ENCODE data around the gene IRAK2. TPM values are rescaled to one million over a fixed set of nuclear protein-coding genes. Genes with fewer than 3 reads are reported as not detected.

Gene IRAK2
- total RNA-seq, 1 donor from 2014 or later, result 2.7 TPM

DNA sequence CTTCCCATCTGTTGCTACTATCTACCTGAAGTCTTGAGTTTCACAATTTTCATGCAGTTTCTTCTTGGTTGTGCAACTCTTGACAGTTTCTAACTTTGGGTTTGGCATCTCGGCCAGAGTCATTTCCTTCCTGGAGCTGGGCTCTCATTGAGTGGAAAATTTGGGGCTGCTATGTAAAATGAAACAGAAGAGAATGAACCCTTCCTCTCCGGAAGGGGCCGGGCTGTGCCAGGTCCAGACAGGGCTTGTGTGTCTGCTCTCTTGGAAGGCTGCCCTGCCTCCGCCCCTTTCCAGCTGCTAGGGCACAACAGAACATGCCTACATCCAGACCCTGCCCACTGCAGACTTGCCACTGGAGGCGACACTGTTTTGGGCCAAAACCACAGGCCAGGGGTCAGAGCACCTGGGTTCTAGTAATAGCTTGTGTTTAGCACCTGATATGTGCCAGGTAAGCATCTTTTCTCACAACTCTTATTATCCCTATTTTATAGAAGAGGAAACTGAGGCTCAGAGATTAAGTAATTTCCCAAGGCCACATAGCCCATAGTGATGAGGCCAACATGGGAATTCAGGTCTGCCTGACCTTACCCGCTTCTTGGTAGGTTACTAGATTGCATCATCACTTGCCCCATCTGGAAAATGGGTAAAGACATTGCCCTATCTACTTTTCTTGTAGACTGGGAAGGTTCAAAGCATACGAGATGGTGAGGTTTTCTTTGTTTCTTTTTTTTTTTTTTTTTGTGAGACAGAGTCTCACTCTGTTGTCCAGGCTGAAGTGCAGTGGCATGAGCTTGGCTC is 25.0 kb downstream of the IRAK2 start:
- DNase-seq (ENCODE audit: low spot score), result peak; percentile 81

DNA sequence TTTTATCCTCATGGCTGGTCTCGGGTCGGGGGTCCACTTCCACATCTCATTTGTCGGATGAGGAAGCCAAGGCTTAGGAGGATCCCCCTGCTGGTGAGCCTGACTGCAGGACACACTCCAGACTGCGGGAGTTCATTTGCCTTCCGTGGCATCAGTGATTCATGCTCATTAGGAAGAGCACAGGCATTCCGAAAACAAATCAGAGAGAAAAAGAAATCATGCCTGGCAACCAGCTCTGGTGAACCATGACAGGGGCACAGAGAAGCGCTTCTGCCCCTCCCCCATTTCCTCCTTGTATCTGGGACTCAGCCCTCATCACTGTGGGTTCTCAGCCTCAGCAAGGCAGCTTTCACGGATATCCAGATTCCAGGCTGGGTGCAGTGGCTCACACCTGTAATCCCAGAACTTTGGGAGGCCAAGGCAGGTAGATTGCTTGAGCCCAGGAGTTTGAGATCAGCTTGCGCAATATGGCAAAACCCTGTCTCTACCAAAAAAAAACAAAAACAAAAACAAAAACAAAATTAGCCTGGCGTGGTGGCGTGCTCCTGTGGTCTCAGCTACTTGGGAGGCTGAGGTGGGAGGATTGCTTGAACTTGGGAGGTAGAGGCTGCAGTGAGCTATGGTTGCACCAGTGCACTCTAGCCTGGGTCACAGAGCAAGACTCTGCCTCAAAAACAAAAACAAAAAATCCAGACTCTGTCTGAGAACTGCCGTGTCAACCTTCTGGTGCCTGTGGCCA is 28.4 kb downstream of the IRAK2 start:
- DNase-seq (ENCODE audit: low spot score), result peak; percentile 35

DNA sequence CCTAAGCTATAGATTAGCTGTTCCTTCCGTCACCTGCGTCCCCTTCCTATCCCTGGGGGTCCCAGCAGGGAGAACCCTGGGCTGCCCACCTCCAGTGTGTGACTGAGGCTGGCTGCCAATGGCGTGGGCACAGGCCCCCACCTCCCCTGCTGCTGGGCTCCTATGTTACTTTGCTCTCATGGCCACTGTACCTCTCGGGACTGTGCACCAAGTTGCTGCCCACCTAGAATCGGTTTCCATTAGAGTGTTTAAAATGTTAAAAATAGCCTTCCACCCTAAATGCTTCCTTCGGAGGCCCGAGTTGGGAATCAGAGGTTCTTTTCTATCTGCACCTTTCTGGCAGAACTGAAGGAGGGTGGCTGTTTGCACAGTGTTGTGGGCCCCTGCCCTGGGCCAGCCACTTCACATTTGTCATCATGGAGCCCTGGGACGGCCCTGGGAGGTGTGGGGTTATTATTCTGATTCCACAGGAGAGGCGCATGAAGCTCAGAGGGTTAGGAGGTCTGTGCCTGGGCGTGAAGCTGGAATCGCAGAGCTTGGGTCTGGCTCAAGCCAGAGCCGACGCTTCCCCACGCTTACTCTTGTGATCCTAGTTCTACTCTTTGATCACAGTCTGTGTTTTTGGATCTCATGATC is 29.1 kb downstream of the IRAK2 start:
- DNase-seq (ENCODE audit: low spot score), result no peak

DNA sequence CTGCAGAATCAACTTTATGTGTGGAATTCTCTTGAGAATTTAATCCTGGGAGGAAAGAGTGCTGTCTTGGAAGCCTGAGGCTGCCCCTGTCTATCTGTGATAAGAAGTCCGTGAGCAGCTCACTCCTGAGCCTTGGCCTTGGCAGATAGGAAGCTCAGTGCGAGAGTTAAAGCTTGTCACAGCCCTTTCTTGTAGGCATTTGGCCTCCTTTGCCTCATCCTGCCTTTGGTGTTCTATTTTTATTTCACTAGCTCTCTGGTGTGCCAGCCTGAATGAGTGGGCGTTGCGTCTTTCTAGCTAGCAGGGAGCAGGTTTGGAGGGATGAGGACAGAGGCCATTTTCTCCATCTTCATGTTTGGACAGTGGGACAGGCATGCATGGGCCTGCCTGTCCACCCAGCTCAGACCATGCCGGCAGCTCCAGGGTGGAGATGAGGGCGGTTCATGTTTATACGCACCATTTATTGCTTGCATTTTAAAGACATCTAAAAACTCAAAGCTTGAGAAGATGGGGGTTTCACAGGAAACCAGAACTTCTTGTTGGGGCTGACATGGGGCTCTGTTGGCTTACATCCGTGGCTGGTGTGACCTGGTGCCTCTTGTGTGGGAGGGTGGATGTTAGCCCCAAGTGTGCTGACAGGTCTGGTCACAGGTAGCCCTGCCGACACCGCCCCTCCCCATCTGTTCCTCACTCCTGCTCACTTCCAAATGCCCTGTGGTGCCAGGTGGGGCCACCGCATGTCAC is 29.8 kb downstream of the IRAK2 start:
- no peak for DNase-seq (ENCODE audit: low spot score)

DNA sequence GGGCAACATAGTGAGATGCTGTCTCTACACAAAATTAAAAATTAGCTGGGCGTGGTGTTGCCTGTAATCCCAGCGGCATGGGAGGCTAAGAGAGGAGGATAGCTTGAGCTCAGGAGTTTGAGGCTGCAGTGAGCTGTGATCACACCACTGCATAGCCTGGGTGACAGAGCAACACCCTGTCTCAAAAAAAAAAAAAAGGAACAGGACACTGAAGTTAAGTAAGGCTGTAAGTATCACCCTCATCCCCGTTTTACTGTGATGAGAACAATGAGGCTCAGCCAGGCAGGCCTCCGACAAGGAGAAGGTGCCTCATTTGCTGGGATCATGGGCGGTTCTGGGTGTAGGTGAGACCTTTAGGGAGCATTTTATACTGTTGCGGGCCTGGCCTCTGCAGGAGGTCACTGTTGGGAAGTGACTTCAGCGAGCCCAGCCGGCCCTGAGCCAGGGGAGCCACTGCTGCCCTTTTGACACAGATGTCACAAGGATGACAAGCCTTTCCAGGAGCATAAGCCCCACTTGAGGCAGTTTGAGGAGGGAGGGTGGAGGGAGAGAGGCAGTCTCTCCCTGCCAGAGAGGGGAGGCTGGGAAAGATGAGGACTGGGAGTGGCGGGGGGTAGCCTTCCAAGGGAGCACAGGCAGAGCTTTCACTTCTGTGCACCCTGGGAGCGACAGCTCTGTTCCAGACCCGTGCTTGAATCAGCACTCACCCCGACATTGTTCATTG is 30.8 kb downstream of the IRAK2 start:
- DNase-seq (ENCODE audit: low spot score), result no peak

DNA sequence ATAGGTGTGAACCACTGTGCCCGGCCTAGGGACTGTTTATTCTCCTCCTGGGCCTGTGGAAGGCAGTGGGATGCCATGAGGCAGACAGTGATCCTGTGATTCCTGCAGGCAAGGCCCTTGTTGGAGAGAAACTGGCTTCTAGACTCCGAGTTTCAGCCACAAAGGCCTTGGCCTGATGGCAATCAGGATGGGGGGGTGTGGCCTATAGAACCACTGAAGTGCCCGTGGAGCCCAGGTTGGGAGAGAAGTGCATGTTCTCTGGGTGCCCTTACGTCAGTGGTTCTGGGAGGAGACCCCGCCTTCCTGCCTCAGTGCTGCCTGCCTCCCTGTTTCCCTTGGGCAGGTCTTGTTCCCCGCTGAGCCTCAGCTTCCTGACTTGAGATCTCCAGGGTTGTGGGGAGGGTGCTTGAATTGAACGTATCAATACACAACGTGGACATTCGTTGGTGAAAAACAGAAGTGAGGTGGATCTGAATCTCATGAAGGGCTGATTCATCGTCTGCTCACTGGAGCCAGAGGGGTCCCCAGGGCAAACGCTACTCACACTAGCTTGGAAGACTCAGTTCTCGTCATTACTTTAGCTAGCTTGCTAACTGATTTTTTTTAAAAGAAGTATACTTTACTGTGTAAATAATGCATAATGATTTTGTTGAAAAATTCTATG is 31.8 kb downstream of the IRAK2 start:
- no peak for DNase-seq (ENCODE audit: low spot score)

DNA sequence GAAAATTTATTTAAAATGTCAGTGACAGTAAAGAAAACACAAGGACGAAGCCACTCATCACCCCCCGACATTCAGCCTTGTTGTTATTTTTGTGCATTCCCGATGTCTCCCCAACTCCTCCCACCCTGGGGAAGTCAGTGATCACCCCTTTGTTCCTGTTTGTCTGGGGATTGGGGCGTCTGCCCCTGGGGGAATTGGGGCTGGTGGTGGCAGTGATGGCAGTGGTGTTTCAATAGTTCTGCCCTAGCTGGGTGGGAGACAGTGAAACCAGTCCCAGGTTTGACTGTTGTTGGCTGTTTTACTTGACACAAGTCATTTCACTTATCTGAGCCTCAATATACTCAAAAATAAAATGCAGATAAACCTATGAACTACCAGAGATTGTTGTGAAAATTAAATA is 33.5 kb downstream of the IRAK2 start:
- no peak for DNase-seq (ENCODE audit: low spot score)

DNA sequence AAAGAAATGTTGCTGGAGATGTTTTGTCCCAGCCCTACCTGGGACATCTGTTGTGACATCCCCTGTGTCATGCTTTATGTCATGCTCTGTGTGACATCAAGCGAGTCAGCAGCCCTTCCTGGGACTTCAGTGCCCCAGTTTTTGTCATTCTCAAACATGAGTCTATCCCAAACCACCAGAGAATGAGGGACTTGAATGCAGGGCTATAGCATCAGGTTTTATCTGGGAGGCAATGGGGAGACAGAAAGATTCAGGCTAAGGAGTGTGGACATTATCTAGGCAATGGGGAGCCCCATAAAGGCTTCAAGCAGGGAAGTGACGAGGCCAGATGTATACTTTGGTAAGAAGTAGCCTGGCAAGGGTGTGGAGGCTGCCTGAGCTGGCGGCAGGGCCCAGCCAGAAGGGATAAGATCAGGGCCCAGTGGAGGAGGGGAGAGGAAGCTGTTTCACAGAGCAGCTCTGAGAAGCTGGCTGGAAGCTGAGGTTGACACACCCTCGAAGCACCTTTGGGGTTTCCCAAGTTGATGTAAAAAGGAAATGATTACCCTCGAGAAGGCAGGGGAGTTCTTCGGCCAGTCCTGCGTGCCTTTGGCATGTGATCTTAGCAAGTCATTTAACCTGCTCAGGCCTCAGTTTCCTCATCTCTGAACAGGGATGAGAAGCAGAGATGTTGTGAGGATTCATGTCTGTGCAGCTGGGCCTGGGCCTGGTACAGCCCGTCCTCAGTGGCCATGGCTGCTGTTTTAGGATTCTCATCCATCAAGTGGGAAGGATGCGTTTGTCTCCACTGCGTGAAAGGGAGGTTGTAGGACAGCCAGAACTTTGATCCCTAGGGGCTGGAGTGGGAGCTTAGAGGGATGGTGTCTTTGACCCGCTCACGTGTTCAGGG is 34.3 kb downstream of the IRAK2 start:
- peak; percentile 52 for DNase-seq (ENCODE audit: low spot score)

DNA sequence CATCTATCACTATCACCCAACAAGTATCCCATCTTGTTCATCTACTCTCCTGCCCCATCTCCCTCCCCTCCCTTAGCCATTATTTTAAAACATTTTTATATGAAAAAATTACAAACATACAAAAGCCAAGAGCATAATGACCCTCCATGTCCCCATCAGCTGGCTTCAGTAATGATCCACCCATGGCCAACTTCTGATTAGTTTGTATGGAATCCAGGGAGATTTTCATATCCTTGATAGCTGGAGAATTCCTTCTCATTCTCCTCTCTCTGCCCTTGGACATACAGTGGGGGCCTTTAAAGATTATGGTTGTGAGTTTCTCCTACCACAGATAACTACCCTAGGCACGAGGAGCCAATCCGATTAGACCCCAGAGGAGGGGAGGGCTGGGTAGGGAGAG is 40.2 kb downstream of the IRAK2 start:
- no peak for DNase-seq (ENCODE audit: low spot score)

DNA sequence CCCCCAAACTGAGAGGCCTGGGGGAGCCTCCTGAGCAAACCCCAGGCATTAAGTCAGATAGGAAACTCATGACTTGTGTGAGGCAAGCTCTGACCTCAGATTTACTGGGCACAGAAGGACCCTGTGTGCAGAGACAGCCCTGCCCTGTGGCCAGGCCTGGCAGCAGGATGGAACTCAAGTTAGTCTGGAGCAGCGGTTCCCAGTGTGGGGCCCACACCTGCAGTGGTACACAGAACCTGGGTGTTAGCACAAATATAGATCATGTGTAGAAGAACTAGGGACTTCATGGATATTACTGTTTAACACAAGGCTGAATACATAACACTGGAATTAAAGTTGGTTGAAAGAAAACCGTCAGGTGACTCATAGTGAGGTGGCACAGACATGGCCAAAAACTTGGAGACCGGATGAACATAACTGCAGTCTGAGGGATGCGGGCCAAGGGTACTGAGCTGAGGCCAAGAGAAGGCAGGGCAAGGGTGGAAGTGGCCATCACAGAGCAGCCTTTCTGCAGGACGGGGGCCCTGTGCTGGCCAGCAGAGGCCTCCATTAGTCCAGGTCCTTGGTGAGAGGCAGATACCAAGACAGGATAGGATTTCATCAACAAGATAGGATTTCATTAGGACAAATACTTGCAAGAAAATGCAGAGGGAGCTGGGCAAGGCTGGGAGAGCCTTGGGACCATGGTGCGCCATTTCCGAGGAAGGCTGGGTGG is 40.9 kb downstream of the IRAK2 start:
- DNase-seq (ENCODE audit: low spot score), result no peak

DNA sequence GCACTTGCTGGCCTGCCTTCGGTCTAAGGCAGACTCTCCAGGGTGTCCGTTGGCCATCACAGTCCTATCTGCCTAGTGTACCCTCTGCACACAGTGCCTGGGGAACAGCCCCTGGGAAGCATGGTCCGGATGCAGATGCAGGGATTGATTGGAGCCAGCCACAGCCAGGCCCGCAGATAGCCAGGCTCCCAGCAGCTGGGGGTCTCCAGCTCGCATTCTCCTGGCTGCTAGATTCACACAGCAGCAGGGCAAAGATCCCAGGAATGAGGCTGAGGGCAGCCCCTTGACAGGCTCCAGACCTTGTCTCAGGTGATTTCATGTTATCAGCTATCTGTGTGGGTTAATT is 41.4 kb downstream of the IRAK2 start:
- DNase-seq (ENCODE audit: low spot score), result no peak

DNA sequence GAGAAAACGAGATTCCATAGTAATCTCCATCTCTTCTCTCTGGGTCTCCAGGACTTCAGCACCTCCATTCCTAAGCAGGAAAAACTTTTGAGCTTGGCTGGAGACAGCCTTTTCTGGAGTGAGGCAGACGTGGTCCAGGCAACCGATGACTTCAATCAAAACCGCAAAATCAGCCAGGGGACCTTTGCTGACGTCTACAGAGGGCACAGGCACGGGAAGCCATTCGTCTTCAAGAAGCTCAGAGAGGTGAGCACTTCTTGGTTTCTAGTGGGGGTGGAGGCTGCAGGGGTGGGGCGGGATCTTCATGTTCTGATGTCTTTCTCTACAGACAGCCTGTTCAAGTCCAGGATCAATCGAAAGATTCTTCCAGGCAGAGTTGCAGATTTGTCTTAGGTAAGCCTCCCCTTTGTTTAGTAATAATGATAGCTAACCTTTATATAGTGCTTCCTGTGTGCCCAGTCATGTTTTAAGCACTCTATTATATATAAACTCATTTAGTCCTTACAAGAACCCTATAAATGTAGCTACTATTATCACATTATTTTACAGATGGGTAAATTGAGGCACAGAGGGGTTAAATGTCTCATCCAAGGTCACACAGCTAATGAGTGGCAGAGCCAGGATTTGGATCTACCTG is 48.6 kb downstream of the IRAK2 start:
- no peak for DNase-seq (ENCODE audit: low spot score)

DNA sequence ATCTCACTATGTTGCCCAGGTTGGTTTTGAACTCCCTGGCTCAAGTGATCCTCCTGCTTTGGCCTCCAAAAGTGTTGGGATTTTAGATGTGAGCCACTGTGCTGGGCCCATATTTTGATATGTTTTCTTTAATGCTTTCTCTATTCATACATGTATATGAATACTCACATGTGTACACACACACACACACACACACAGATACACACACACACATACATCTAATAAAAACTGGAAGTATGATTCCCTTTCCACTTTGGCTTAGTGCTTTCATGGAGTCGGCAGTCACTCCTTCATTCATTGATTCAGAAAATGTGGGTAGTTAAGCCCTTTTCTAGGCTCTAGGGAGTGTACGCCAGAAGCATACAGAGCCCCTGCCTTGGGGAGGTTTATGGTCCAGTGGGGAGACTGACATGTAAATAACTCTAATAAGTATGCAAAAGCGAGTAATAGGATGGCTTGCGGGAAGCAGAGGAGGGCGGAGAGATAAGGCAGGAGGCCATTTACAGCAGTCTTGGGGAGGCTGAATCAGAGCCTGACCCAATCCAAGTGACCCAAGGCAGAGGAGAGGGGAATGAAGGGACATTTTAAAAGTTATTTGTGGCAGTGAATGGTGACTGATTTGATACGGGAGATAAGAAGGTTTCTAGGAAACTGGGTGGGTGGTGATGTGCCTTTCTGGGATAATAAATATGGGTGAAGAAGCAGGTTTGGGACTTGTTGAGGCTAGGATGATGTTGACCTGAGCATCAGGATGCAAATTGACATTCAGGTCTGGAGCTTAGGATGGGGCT is 51.1 kb downstream of the IRAK2 start:
- no peak for DNase-seq (ENCODE audit: low spot score)

DNA sequence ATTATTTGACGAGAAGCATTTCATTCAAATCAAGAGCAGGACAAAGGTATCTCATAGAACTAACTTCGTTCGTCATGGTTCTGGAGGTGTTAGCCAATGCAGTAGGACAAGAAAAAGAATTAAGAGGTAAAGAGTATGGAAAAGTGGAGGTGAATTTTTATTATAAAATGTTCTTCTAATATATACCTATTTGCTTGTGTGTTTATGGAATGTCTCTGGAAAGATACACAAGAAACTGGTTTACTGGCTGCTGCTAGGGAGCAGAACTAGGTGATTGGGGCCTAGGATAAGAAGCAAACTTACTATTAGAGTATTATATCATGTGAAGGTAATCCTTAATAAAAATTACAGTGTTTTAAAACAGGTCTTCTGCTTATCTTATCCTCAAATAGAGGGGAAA is 52.6 kb downstream of the IRAK2 start:
- DNase-seq (ENCODE audit: low spot score), result no peak

DNA sequence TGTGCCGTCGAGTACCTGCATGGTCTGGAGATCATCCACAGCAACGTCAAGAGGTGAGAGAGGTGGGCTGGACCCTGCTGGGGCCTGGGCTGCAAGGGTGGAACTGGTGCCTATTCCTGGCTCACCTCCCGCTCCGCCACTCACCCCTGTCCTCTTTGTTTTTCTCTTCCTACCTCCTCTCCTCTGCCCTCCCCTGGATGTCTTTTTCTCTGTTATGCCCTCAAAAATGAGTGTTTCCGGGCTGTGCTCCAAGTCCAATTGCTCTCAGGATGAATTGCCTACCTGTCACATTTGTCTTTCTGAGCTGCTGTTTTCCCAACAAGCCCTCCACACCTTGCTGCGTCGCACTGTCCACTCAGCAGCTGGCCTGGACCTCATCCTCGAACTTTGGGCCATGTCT is 55.0 kb downstream of the IRAK2 start:
- no peak for DNase-seq (ENCODE audit: low spot score)

DNA sequence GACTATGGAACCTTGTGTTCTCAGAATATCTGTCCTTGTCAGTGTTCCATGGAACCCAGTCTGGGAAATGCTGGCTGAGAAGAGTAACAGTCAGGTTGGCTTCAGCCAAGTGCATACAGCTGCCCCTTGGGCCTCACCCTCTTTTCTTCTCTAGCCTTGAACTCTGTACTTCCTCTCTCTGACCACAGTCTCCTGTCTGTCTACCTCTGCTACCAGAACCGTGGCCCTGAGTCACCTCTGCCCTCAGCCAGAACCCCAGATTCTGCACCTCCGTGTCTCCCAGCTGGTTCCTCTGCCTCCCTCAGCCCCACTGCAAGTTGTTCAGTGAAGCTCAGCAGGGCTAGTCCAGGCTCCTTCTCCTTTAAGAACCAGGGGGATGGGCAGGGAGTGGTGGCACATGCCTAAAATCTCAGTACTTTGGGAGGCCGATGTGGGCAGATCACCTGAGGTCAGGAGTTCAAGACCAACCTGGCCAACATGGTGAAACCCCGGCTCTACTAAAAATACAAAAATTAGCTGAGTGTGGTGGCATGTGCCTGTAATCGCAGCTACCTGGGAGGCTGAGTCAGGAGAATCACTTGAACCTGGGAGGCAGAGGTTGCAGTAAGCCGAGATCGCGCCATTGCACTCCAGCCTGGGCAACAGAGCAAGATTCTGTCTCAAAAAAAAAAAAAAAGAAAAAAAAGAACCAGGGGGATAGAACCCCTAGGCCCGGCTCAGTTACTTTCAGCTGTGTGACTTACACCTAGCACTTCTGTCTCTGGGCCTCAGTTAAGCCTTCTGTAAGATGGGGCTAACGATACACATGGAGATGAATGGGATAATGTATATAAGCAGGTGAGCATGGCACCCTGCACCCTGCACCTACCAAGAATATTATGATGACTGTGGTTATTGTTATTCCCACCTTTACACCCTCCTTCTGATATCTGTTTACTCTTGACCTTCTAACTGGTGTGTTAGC is 59.2 kb downstream of the IRAK2 start:
- DNase-seq (ENCODE audit: low spot score), result no peak

Data from mucosa of gallbladder (tissue), 1 donor.